HUES48 (cell line): ENCODE measurements around the gene CA11.
"Not testable (repeated sequence)": the region's sequence is repeated elsewhere in the genome, so short reads cannot be mapped to it uniquely, and the experiment has no call there.

Experiments
- H3K27ac ChIP-seq: one replicate; pipeline ENCODE4 v1.7.0; 2013; ENCODE audit warnings: low read depth, low read length, inconsistent platforms
- H3K27me3 ChIP-seq: 2 replicates; pipeline ENCODE4 v1.6.1; 2013; ENCODE audit warnings: mild to moderate bottlenecking, low read length; ENCODE audit not compliant: control insufficient read depth, insufficient read depth
- H3K36me3 ChIP-seq: 2 replicates; pipeline ENCODE4 v1.6.1; 2013; ENCODE audit warnings: low read length; ENCODE audit not compliant: control insufficient read depth, insufficient read depth
- H3K4me1 ChIP-seq: 2 replicates; pipeline ENCODE4 v1.6.1; 2013; ENCODE audit warnings: mild to moderate bottlenecking, low read length; ENCODE audit not compliant: control insufficient read depth, insufficient read depth
- H3K4me3 ChIP-seq: 2 replicates; pipeline ENCODE4 v1.5.1; 2013; ENCODE audit warnings: mild to moderate bottlenecking, low read depth, low read length
- H3K9ac ChIP-seq: 2 replicates; pipeline ENCODE4 v1.6.1; 2013; ENCODE audit warnings: mild to moderate bottlenecking, low read depth, low read length, moderate library complexity
- H3K9me3 ChIP-seq: 2 replicates; pipeline ENCODE4 v1.6.1; 2013; ENCODE audit warnings: low read length; ENCODE audit not compliant: control insufficient read depth, insufficient read depth

Gene CA11

GRCh38 chr19:48646001-48646721 is at the start of gene CA11:
TSS of gene CA11 (minus strand) at chr19:48646187. CDS start at chr19:48645632, 555 bp downstream.
- Histone ChIP-seq H3K27ac (peak within 1 kb of the TSS; percentile 98), H3K9ac (peak within 1 kb of the TSS; percentile 31; the same call in 1 of the 2 replicates), H3K4me3 (peak within 1 kb of the TSS; percentile 95), H3K27me3 (no peaks in the 10 kb centered on the region), H3K36me3 (no peaks in the 10 kb centered on the region), H3K4me1 (peaks cover 6% of the 10 kb centered on the region; the same call in 1 of the 2 replicates), H3K9me3 (no peaks in the 10 kb centered on the region)

GRCh38 chr19:48693629-48694028 is 47.6 kb upstream of the CA11 start:
- not testable (repeated sequence) for H3K27ac ChIP-seq, H3K9me3 ChIP-seq

GRCh38 chr19:48689449-48689848 is 43.5 kb upstream of the CA11 start:
- Histone ChIP-seq H3K4me3 (no peak overlapping the region), H3K9ac (no peak overlapping the region), H3K27ac (no peak overlapping the region), H3K9me3 (no peaks in the 10 kb centered on the region), H3K36me3 (no peaks in the 10 kb centered on the region), H3K27me3 (no peaks in the 10 kb centered on the region), H3K4me1 (no peaks in the 10 kb centered on the region)

More at GRCh38 chr19:48693629-48694028, 47.6 kb upstream of the CA11 start:
- not testable (repeated sequence) for H3K4me1 ChIP-seq, H3K27me3 ChIP-seq, H3K9ac ChIP-seq, H3K4me3 ChIP-seq, H3K36me3 ChIP-seq

GRCh38 chr19:48687776-48688175 is 41.8 kb upstream of the CA11 start:
- Histone ChIP-seq H3K4me3 (no peak overlapping the region), H3K9ac (no peak overlapping the region), H3K4me1 (no peaks in the 10 kb centered on the region), H3K27ac (no peak overlapping the region), H3K9me3 (no peaks in the 10 kb centered on the region), H3K27me3 (no peaks in the 10 kb centered on the region), H3K36me3 (no peaks in the 10 kb centered on the region)

GRCh38 chr19:48686637-48687036 is 40.6 kb upstream of the CA11 start:
- not testable (repeated sequence) for H3K27me3 ChIP-seq, H3K4me3 ChIP-seq, H3K4me1 ChIP-seq, H3K36me3 ChIP-seq, H3K9me3 ChIP-seq, H3K9ac ChIP-seq, H3K27ac ChIP-seq

- Histone ChIP-seq H3K36me3 (no peaks in the 10 kb centered on the region), H3K27me3 (no peaks in the 10 kb centered on the region), H3K4me3 (no peak overlapping the region), H3K4me1 (no peaks in the 10 kb centered on the region), H3K9ac (no peak overlapping the region), H3K9me3 (no peaks in the 10 kb centered on the region), H3K27ac (no peak overlapping the region)
Observed at GRCh38 chr19:48686088-48686487, 40.1 kb upstream of the CA11 start.

- Histone ChIP-seq H3K36me3 (no peaks in the 10 kb centered on the region), H3K9me3 (no peaks in the 10 kb centered on the region), H3K9ac (no peak overlapping the region), H3K27ac (no peak overlapping the region), H3K27me3 (no peaks in the 10 kb centered on the region), H3K4me3 (no peak overlapping the region), H3K4me1 (no peaks in the 10 kb centered on the region)
Observed at GRCh38 chr19:48685583-48685982, 39.6 kb upstream of the CA11 start.

GRCh38 chr19:48683349-48683748 is 37.4 kb upstream of the CA11 start:
- no peaks in the 10 kb centered on the region for H3K9me3 ChIP-seq
- no peak overlapping the region for H3K9ac ChIP-seq
- H3K4me1 ChIP-seq = no peaks in the 10 kb centered on the region
- no peaks in the 10 kb centered on the region for H3K27me3 ChIP-seq
- H3K4me3 ChIP-seq = no peak overlapping the region
- no peak overlapping the region for H3K27ac ChIP-seq
- no peaks in the 10 kb centered on the region for H3K36me3 ChIP-seq

GRCh38 chr19:48681127-48681470 is 35.1 kb upstream of the CA11 start:
- Histone ChIP-seq H3K9ac (no peak overlapping the region), H3K9me3 (no peaks in the 10 kb centered on the region), H3K4me3 (no peak overlapping the region), H3K4me1 (no peaks in the 10 kb centered on the region), H3K27ac (no peak overlapping the region), H3K36me3 (no peaks in the 10 kb centered on the region), H3K27me3 (no peaks in the 10 kb centered on the region)

- no peak overlapping the region for H3K4me3 ChIP-seq
- H3K9me3 ChIP-seq = no peaks in the 10 kb centered on the region
- H3K27ac ChIP-seq = no peak overlapping the region
- H3K4me1 ChIP-seq = no peaks in the 10 kb centered on the region
- no peaks in the 10 kb centered on the region for H3K27me3 ChIP-seq
- H3K36me3 ChIP-seq = no peaks in the 10 kb centered on the region
- no peak overlapping the region for H3K9ac ChIP-seq
Observed at GRCh38 chr19:48680436-48681126, 34.6 kb upstream of the CA11 start.

GRCh38 chr19:48680006-48680405 is 34.0 kb upstream of the CA11 start:
- not testable (repeated sequence) for H3K36me3 ChIP-seq, H3K27ac ChIP-seq, H3K4me1 ChIP-seq, H3K9ac ChIP-seq, H3K4me3 ChIP-seq, H3K27me3 ChIP-seq, H3K9me3 ChIP-seq
